Measurements from ENCODE around the gene DMRTA2. TPM values are rescaled to one million over a fixed set of nuclear protein-coding genes. Genes with fewer than 3 reads are reported as not detected.

Gene DMRTA2
- total RNA-seq, 2 experiments from 2014 or later = not detected

- no peak overlapping the region for H3K27ac ChIP-seq (ENCODE audit: low read depth in 1 of 2, low read length in 2 of 2)
- ATAC-seq (ENCODE audit: poor library complexity) (no peak), DNase-seq (no peak)
- intact Hi-C loops (cut with DNase I, micrococcal nuclease) = no loop called here
- ChIA-PET POLR2A (no interaction called here), CTCF (no interaction called here)
- no peaks in the 10 kb centered on the region for H3K36me3 ChIP-seq (ENCODE audit: insufficient read depth, low read length)
- H3K4me1 Mint-ChIP-seq (ENCODE audit: low read depth) = peaks cover 28% of the 10 kb centered on the region
- peaks cover 19% of the 10 kb centered on the region for H3K4me1 ChIP-seq (ENCODE audit: insufficient read depth, low read length)
- H3K27ac Mint-ChIP-seq = no peak overlapping the region
- no peaks in the 10 kb centered on the region for H3K36me3 Mint-ChIP-seq (ENCODE audit: low read depth)
- H3K9me3 Mint-ChIP-seq = no peaks in the 10 kb centered on the region
- H3K4me3 Mint-ChIP-seq = no peak overlapping the region
- H3K27me3 Mint-ChIP-seq = peaks cover 74% of the 10 kb centered on the region
- H3K27me3 ChIP-seq (ENCODE audit: control insufficient read depth in 1 of 2, insufficient read depth in 2 of 2, low read length in 2 of 2) = peaks cover 65 to 77% of the 10 kb centered on the region in 2 experiments
- peaks cover 2 to 27% of the 10 kb centered on the region in 2 experiments for H3K9me3 ChIP-seq (ENCODE audit: control insufficient read depth in 1 of 2, insufficient read depth in 1 of 2, low read length in 2 of 2)
- no peak overlapping the region for H3K4me3 ChIP-seq (ENCODE audit: low read length)
- no peak for TF ChIP-seq CTCF (IDR thresholded peaks at IDR 0.05)
Measured at GRCh38 chr1:50417507-50417906, 5.7 kb downstream of the DMRTA2 start.

GRCh38 chr1:50416553-50417453, 6.4 kb downstream of the DMRTA2 start:
- peaks cover 19% of the 10 kb centered on the region for H3K4me1 ChIP-seq (ENCODE audit: insufficient read depth, low read length)
- Mint-ChIP-seq H3K27me3 (peaks cover 70% of the 10 kb centered on the region), H3K4me3 (no peak overlapping the region), H3K4me1 (ENCODE audit: low read depth) (peaks cover 22% of the 10 kb centered on the region), H3K36me3 (ENCODE audit: low read depth) (no peaks in the 10 kb centered on the region), H3K9me3 (no peaks in the 10 kb centered on the region), H3K27ac (no peak overlapping the region)
- no peak for TF ChIP-seq CTCF (IDR thresholded peaks at IDR 0.05)
- intact Hi-C loops (cut with DNase I, micrococcal nuclease) = no loop called here
- ATAC-seq (ENCODE audit: poor library complexity) (no peak), DNase-seq (no peak)
- no peak overlapping the region for H3K4me3 ChIP-seq (ENCODE audit: low read length)
- H3K9me3 ChIP-seq (ENCODE audit: control insufficient read depth in 1 of 2, insufficient read depth in 1 of 2, low read length in 2 of 2) = peaks cover 4 to 27% of the 10 kb centered on the region in 2 experiments
- ChIA-PET POLR2A (no interaction called here), CTCF (no interaction called here)
- peaks cover 58 to 70% of the 10 kb centered on the region in 2 experiments for H3K27me3 ChIP-seq (ENCODE audit: control insufficient read depth in 1 of 2, insufficient read depth in 2 of 2, low read length in 2 of 2)
- no peaks in the 10 kb centered on the region for H3K36me3 ChIP-seq (ENCODE audit: insufficient read depth, low read length)
- H3K27ac ChIP-seq (ENCODE audit: low read depth in 1 of 2, low read length in 2 of 2) = no peak overlapping the region

GRCh38 chr1:50416150-50416527, 7.1 kb downstream of the DMRTA2 start:
- no peak overlapping the region for H3K4me3 Mint-ChIP-seq
- no peak overlapping the region for H3K27ac Mint-ChIP-seq
- H3K9me3 Mint-ChIP-seq = no peaks in the 10 kb centered on the region

More at GRCh38 chr1:50416150-50416527, 7.1 kb downstream of the DMRTA2 start:
- Histone ChIP-seq H3K27me3 (ENCODE audit: control insufficient read depth in 1 of 2, insufficient read depth in 2 of 2, low read length in 2 of 2) (peaks cover 54 to 64% of the 10 kb centered on the region in 2 experiments), H3K9me3 (ENCODE audit: control insufficient read depth in 1 of 2, insufficient read depth in 1 of 2, low read length in 2 of 2) (peaks cover 4 to 27% of the 10 kb centered on the region in 2 experiments), H3K27ac (ENCODE audit: low read depth in 1 of 2, low read length in 2 of 2) (no peak overlapping the region), H3K36me3 (ENCODE audit: insufficient read depth, low read length) (no peaks in the 10 kb centered on the region), H3K4me1 (ENCODE audit: insufficient read depth, low read length) (peaks cover 19% of the 10 kb centered on the region), H3K4me3 (ENCODE audit: low read length) (no peak overlapping the region)
- intact Hi-C loops (cut with DNase I, micrococcal nuclease) = no loop called here
- DNase-seq (no peak), ATAC-seq (ENCODE audit: poor library complexity) (no peak)
- TF ChIP-seq CTCF (IDR thresholded peaks at IDR 0.05) = no peak
- peaks cover 66% of the 10 kb centered on the region for H3K27me3 Mint-ChIP-seq
- peaks cover 18% of the 10 kb centered on the region for H3K4me1 Mint-ChIP-seq (ENCODE audit: low read depth)
- CTCF ChIA-PET = no interaction called here
- no peaks in the 10 kb centered on the region for H3K36me3 Mint-ChIP-seq (ENCODE audit: low read depth)
- POLR2A ChIA-PET = interaction anchor here (0.5 kb wide), 1 partner anchor 8 kb away, joined by 4 read pairs; no protein-coding TSS in a partner anchor

Measured in CD4-positive, alpha-beta T cell (primary cell).